ENCODE measurements around the gene TRIM73.
"Not testable (repeated sequence)": the region's sequence is repeated elsewhere in the genome, so short reads cannot be mapped to it uniquely, and the experiment has no call there.

The TRIM73 gene

DNA sequence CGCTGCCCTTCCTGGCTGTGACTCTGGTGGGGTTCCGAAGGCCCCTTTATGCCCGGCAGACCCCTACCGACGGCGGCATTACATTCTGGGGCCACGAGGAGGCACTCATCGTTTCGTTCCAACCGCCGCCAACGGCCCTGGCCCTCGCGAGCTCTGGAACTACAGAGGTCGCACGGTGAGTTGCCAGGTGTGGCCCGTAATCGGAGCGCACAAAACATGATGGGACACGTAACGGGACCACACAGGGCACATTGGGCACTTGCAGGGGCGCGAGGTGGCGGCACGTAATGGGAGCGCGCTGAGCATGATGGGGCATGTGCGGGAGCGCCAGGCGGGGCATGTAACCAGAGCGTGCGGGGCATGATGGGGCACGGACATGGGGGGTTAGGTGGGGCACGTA lies at the start of gene TRIM73:
TSS of gene TRIM73 (plus strand) at position 301 of the 400 bp plus-strand sequence. CDS start 3,305 bp downstream, outside the sequence.
- not testable (repeated sequence) for H3K4me3 ChIP-seq (ENCODE audit: control insufficient read depth, low read depth, low read length); DNase-seq (ENCODE audit: low read depth)

DNA sequence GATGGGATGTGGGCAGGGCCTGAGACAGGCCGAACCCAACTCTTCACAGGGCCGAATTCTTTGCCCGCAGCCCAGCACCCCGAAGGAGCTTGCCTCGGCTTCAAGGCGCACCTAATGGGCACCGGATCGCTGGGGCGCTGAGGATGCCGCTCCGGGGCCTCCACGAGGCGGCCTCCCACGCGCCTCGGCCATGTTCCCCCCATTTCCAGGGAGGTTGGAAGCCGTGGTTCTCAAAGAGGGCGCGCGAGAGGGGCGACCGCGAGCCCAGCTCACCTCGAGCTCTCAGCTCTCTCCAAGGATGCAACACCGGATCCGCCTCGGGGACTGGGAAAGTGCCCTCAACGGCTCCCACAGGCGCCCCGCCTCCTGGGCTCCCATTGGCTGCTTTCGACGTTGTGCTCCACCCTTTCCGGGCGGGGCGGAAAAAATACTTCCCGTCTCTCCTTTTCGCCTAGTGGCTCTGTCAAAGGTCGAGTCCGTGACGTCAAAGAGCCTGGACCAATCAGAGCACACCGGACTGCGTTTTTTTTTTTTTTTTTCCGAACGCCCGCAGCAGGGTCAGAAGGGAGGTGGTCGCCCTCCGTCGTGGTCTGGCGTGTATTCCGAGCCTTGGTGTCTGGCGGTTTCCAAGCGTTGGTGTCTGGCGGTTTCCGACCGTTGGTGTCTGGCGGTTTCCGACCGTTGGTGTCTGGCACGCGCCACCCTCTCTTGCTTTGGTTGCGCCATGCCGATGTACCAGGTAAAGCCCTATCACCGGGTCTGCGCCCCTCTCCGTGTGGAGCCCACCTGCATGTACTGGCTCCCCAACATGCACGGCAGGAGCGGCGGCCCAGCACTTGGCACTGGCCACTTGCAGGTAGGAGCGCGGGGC lies 36.5 kb upstream of the TRIM73 start:
- not testable (repeated sequence) for H3K4me3 ChIP-seq (ENCODE audit: control insufficient read depth, low read depth, low read length); DNase-seq (ENCODE audit: low read depth)

DNA sequence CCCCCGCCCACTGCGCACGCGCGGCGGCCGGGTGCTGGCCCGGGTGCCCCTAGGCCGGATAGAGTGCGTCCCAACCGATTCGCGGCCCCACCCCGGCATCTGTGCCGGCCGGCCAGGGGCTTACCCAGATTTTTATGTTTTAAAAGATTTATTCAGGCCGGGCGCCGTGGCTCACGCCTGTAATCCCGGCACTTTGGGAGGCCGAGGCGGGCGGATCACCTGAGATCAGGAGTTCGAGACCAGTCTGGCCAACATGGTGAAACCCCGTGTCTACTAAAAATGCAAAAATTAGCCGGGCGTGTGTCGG lies 35.9 kb upstream of the TRIM73 start:
- H3K4me3 ChIP-seq (ENCODE audit: control insufficient read depth, low read depth, low read length); DNase-seq (ENCODE audit: low read depth): not testable (repeated sequence)

DNA sequence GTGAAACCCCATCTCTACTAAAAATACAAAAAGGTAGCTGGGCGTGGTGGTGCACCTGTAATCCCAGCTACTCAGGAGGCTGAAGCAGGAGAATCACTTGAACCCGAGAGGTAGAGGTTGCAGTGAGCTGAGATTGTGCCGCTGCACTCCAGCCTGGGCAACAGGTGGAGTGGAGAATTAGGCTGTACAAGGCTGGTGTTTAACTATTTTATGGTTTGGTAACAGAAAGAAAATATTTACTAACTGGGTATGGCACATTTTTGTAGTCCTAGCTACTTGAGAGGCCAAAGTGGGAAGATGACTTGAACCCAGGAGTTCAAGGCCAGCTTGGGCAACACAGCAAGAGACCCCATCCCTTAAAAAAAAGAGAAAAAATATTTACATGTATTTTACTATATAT lies 31.4 kb upstream of the TRIM73 start:
- H3K4me3 ChIP-seq (ENCODE audit: control insufficient read depth, low read depth, low read length); DNase-seq (ENCODE audit: low read depth): not testable (repeated sequence)

DNA sequence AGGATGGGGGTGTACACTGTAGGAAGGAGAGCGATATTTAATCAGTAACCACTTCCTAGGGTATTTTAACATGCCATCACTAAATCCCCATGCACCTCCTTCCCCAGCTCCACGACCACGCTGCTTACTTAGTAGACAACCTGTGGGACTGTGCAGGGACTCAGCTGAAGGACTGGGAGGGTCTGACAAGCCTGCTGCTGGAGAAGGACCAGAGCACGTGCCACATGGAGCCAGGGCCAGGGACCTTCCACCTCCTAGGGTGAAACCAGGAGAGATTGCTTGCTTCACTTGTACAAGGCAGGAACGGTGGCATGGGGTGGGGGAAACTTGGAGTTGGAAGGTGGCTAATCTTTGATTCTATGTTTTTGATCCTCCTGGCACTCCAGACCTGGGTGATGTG lies 28.8 kb upstream of the TRIM73 start:
- DNase-seq (ENCODE audit: low read depth); H3K4me3 ChIP-seq (ENCODE audit: control insufficient read depth, low read depth, low read length): not testable (repeated sequence)

DNA sequence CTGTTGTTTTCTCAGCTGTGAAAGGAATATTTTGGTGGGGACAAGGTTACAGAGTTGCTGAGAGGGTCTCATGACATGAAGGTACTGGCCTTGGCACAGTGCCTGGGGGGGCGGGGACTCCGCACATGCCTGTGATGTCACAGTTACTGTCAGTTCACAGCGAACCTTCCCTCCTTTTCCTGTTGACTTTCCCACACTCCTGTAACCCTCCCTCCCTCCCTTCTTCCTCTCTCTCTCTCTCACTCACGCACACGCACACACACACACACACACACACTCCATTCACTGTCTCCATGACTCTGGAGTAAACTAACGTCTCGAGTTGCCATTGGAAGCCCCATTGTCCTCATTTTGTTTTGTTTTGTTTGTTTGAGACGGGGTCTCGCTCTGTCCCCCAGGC lies 28.1 kb upstream of the TRIM73 start:
- DNase-seq (ENCODE audit: low read depth); H3K4me3 ChIP-seq (ENCODE audit: control insufficient read depth, low read depth, low read length): not testable (repeated sequence)

DNA sequence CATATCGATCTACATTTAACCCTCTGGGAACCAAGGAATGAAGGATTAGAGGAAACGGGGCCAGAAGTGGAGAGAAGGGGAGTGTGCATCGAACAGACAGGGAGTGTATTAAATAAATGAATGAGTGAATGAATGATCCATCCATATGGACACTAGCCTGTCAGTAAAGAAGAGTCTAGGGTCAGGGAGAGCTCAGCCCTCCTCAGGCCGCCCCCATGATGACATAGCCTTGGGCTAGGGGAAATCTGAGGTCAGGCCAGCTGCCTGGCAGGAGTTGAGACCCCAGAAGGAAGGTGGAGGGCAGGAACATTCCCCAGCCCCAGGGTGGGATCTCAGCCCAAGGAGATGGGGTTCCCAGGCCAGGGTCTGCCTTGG lies 21.3 kb upstream of the TRIM73 start:
- not testable (repeated sequence) for H3K4me3 ChIP-seq (ENCODE audit: control insufficient read depth, low read depth, low read length); DNase-seq (ENCODE audit: low read depth)

DNA sequence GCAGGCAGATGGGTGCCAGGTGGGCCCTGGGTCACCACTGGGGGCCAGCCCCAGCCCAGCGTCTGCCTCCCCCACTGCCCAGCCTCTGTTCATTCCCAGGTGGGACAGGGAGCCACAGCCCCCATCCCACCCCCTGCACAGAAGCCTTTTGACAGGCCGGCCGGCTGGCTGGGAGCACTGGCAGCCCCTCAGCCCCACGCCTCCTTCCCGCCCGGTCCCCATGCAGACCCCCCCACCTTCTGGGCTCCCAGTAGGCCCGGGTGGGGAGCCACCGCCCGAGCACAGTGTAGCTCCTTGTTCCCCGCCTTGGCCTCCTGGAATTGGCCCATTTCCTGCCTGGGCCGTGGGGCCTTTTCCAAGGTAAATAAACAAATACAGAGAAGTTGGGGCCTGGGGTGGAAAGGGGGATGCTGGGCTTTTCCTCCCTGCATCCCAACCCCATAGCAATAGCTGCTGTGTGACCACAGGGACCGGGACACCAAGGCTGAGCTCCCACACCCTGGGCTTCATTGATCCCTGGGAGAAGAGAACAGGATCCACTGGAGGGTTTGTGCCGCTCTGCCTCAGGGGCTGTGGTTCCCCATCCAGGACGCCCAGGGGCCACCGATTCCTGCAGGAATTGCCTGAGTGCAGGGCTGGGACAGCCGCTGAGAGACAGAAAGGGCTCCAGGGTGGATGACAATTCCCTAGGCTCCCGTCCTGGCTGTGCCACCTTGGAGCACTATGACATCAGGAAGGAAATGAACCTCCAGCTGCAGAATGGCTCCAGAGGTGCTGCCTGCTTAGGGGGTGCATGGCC lies 20.7 kb upstream of the TRIM73 start:
- DNase-seq (ENCODE audit: low read depth); H3K4me3 ChIP-seq (ENCODE audit: control insufficient read depth, low read depth, low read length): not testable (repeated sequence)

DNA sequence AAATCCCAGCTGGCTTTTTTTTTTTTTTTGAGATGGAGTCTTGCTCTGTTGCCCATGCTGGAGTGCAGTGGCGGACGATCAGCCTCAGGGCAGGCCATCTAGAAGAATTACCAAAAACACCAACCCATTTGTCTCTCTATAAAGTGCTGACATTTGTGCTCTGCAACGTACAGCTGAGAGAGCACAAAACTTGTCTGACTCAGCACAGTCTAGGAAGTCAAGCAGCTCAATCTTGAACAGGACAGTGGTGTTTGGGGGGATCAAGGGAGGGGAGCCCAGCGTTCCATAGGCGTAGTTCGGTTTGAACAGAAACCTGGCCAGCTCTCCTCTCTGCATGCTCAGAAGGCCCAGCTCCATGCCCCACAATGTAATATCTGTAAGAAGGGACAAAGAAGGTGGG lies 2.2 kb upstream of the TRIM73 start:
- not testable (repeated sequence) for H3K4me3 ChIP-seq (ENCODE audit: control insufficient read depth, low read depth, low read length); DNase-seq (ENCODE audit: low read depth)

DNA sequence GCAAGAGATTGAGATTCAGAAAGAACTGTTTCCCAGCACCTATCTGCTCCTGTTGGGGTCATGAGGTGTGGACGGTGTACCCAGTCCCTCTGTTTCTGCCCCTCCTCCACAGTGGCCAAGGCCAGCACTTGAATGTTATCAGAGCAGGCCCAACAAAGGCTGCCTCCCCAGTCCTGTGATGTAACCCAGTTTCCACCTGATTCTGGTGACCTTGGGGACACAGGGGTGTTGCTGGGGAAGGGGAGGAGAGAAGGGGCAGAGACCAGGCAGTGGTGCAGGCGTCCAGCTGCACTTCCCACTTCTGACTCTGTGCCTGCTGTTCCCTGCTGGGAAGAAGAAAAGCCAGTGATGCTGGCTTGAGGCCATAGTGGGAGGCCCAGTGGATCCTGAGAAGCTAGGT lies 2.4 kb downstream of the TRIM73 start:
- DNase-seq (ENCODE audit: low read depth); H3K4me3 ChIP-seq (ENCODE audit: control insufficient read depth, low read depth, low read length): not testable (repeated sequence)

DNA sequence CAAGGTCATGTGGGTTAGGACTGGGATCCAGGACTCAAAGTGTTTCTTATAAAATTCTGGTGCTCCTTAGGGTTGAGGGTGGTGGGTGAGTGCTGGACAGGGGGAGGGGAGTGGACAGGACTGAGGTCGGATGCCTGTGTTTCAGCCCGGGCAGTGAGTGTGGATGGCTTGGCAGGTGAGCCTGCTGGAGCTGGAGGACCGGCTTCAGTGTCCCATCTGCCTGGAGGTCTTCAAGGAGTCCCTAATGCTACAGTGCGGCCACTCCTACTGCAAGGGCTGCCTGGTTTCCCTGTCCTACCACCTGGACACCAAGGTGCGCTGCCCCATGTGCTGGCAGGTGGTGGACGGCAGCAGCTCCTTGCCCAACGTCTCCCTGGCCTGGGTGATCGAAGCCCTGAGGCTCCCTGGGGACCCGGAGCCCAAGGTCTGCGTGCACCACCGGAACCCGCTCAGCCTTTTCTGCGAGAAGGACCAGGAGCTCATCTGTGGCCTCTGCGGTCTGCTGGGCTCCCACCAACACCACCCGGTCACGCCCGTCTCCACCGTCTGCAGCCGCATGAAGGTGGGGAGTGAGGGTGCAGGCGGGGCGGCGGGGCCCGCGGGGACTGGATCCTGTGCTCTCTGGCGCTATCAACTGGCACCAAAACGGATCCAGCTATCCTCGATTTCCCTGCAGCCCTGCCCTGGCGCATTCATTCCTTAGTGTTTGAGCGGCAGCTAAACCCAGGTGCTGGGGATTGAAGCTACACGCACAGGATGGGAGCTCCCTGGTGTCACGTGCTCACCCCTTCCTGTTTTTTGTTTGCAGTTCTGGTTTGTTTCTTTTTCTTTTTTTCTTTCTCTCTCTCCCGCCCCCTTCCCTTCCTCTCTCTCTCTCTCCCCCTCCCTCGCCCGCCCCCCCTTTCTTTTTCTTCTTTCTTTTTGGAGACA lies 3.6 kb downstream of the TRIM73 start:
- H3K4me3 ChIP-seq (ENCODE audit: control insufficient read depth, low read depth, low read length); DNase-seq (ENCODE audit: low read depth): not testable (repeated sequence)

DNA sequence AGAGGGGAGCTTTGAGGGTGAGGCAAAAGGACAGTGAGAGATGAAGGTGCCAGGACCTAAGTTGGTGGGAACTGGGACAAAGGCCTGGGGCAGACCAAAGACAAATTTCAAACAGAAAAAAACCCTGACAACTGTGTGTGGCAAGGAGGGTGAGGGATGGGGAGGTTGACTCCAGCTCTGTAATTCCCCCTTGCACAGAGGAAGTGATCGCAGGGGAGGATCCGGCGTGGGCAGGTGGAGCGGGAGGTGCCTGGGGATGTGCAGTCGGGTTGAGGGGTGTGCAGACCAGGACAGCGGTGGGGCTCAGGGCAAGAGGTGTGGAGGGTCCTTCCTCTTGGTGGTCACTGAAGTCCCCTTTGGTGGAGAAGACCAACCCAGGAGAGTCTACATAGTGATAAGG lies 5.1 kb downstream of the TRIM73 start:
- DNase-seq (ENCODE audit: low read depth); H3K4me3 ChIP-seq (ENCODE audit: control insufficient read depth, low read depth, low read length): not testable (repeated sequence)

DNA sequence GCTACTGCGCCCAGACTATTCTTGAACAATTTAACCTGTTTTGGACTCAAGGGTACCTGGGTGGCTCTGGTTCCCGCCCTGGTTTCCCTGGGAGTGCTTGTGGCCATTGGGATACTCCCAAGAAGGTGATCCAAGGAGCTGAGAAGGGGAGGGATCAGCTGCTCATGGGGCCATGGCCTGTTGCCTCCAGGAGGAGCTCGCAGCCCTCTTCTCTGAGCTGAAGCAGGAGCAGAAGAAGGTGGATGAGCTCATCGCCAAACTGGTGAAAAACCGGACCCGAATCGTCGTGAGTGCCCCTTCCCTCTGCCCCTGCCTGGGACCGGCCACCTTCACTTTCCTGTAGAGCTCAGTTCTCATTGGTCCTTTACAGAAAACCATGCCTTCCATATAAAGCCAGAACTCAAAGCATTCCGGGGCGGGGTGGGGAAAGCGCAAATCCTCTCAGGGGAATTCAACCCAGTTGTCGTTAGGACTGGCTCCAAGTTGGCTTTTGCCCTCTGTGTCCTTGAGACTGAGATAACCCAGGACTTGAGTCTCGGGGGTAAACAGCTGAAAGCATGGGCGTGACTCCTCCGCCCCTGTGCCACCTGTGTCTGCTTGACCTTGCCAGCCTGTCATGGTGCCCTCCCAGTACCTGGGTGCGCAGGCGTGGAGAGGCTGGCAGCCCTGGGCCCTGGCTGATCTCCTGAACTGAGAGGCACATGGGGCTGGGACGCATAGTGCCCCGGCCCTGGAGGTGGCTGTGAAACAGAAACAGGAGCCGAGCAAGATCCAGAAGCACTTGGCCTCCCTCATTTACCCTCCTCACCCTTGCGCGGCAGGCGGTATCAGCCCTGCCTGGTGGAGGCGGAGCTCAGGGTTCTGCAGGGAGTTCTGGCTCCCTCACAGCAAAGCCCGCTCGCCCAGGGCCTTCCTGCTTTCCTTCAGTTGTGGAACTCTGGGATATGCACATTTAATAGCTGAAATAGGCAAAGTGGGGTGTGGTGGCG lies 8.3 kb downstream of the TRIM73 start:
- not testable (repeated sequence) for H3K4me3 ChIP-seq (ENCODE audit: control insufficient read depth, low read depth, low read length); DNase-seq (ENCODE audit: low read depth)

DNA sequence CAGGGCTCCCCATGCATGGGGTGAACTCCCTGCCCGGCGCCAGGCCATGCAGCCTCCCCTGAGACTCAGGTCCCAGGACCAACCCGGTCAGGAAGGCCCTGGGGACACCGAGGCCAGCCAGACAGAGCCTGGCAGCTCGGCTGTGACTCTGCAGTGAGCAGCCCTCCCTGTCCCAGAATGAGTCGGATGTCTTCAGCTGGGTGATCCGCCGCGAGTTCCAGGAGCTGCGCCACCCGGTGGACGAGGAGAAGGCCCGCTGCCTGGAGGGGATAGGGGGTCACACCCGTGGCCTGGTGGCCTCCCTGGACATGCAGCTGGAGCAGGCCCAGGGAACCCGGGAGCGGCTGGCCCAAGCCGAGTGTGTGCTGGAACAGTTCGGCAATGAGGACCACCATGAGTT lies 9.2 kb downstream of the TRIM73 start:
- not testable (repeated sequence) for DNase-seq (ENCODE audit: low read depth); H3K4me3 ChIP-seq (ENCODE audit: control insufficient read depth, low read depth, low read length)

DNA sequence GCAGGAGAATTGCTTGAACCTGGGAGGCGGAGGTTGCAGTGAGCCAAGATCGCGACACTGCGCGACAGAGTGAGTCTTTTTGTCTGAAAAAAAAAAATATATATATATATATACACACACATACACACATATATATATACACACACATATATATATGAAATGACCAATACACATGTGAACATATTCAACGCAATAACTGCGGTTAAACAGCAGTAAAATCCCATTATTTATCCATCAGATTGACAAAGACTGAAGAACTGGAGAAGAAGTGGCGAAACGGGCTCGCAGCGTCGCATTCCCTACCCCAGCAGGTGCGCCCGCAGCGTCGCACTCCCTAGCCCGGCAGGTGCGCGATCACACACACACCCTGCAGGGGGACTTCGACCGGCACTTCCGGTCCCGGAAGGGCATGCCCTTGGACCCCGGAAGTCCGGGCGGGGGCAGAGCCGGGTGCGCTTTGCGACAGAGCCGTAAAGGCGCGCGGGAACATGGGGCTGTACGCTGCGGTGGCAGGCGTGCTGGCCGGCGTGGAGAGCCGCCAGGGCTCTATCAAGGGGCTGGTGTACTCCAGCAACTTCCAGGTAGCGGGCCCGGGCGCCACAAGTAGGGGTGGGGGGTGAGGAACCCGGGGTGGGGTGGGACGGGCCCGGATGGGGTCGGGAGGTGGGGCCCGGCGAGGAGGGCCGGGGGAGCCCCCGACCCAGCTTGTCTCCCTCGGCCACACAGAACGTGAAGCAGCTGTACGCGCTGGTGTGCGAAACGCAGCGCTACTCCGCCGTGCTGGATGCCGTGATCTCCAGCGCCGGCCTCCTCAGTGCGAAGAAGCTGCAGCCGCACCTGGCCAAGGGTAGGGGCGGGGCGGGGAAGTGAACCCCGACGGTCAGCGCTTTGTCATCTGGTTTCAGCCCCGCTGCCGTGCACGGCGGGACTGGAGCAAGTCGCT lies 14.7 kb downstream of the TRIM73 start:
- not testable (repeated sequence) for DNase-seq (ENCODE audit: low read depth)
- peak overlapping the region; percentile 34 for H3K4me3 ChIP-seq (ENCODE audit: control insufficient read depth, low read depth, low read length)

DNA sequence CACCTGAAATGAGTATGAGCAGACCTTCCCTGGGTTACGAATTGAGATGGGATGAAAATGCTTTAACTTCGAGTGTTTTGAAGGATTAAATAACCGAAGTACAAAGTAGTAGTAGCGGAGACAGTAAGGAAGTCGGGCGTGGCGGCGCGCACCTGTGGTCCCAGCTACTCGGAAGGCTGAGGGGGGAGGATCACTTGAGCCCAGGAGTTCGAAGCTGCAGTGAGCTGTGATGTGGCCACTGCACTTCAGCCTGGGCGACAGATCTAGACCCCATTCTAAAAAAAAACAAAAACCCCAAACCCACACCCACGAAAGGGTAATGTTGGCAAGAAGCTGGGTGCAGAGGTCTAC lies 15.4 kb downstream of the TRIM73 start:
- H3K4me3 ChIP-seq (ENCODE audit: control insufficient read depth, low read depth, low read length); DNase-seq (ENCODE audit: low read depth): not testable (repeated sequence)

DNA sequence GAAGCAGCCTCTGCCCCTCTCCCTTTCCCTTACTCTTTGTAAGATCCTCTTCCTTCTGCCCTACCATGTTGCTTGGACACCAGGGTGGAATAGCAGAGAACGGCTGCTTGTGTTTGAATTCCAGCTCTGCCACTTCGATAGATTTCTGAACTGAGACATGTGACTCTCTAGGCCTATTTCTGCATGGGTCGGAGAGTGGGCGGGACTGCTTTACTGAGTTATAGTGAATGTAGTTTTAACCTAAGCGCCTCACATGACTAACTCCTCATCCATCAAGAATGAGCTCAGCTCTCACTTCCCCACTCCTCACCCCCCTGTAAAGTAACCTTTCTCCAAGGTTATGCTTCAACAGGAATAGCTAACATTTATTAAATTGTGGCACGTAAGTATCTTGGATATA lies 18.8 kb downstream of the TRIM73 start:
- not testable (repeated sequence) for DNase-seq (ENCODE audit: low read depth); H3K4me3 ChIP-seq (ENCODE audit: control insufficient read depth, low read depth, low read length)
